ENCODE results near the gene FHAD1. TPM values are rescaled to one million over a fixed set of nuclear protein-coding genes. Genes with fewer than 3 reads are reported as not detected.
A peak's percentile ranks its signal among the peaks of the same experiment; 100 is the strongest.

Gene FHAD1
- total and polyA plus RNA-seq, 9 of the 15 experiments (the other 6 are each of a cell fraction or from before 2014, with no cell fraction given), result 0.32 to 2.1 (median 1.5) TPM; not detected in 1

- no peak for TF ChIP-seq ZBTB40 (IDR thresholded peaks at IDR 0.05)
- no peak for TF ChIP-seq ZBTB40 (CRISPR knock-in tag; IDR thresholded peaks at IDR 0.05)
- no peak for TF ChIP-seq SP2 (IDR thresholded peaks at IDR 0.05; ENCODE audit: extremely low read depth, low read depth, low read length, poor library complexity, severe bottlenecking)
- no peak for TF ChIP-seq BRCA1 (IDR thresholded peaks at IDR 0.05)
- no peak for TF ChIP-seq BRCA1 (CRISPR knock-in tag; IDR thresholded peaks at IDR 0.05)
- TF ChIP-seq NEUROD1 (IDR thresholded peaks at IDR 0.05; ENCODE audit: borderline replicate concordance, low read depth, low read length, partially characterized antibody), result peak; percentile 55
- TF ChIP-seq SPI1 (IDR thresholded peaks at IDR 0.05; ENCODE audit: borderline replicate concordance, low read depth, low read length), result peak; percentile 61; the same call in 1 of the 2 replicates
- TF ChIP-seq PML (IDR thresholded peaks at IDR 0.05; ENCODE audit: low read length), result no peak; the same call in 1 of the 2 replicates
- no peak for TF ChIP-seq ZNF354B (CRISPR knock-in tag; IDR thresholded peaks at IDR 0.05)
- TF ChIP-seq FOSL1 (tag; conservative IDR thresholded peaks at IDR 0.05), result peak; percentile 89
- peak; percentile 24 for TF ChIP-seq CBFA2T3 (IDR thresholded peaks at IDR 0.05)
- peak; percentile 43 for TF ChIP-seq ZNF239 (CRISPR knock-in tag; IDR thresholded peaks at IDR 0.05)
- TF ChIP-seq SMAD4 (CRISPR knock-in tag; conservative IDR thresholded peaks at IDR 0.05), result peak; percentile 69; the same call in 1 of the 2 replicates
- no peak for TF ChIP-seq GATA2 (CRISPR knock-in tag; IDR thresholded peaks at IDR 0.05)
- peak; percentile 4; the same call in 1 of the 2 replicates for TF ChIP-seq TAL1 (IDR thresholded peaks at IDR 0.05)
- peak in 2 of 3 experiments; percentile 38 to 83 for TF ChIP-seq YY1 (IDR thresholded peaks at IDR 0.05; ENCODE audit: borderline replicate concordance in 1 of 3, control insufficient read depth in 1 of 3, extremely low read depth in 1 of 3, insufficient read depth in 3 of 3, insufficient read length in 1 of 3, insufficient replicate concordance in 2 of 3, low read depth in 1 of 3, low read length in 2 of 3)
- TF ChIP-seq CTBP1 (IDR thresholded peaks at IDR 0.05; ENCODE audit: borderline replicate concordance), result peak; percentile 66; the same call in 1 of the 2 replicates
- peak; percentile 83 for TF ChIP-seq GABPA (tag; conservative IDR thresholded peaks at IDR 0.05; ENCODE audit: low read depth)
- TF ChIP-seq L3MBTL2 (IDR thresholded peaks at IDR 0.05), result 0 out of 2 replicates have a peak, but pooled peaks have one; percentile 30
- no peak for TF ChIP-seq SMAD2 (IDR thresholded peaks at IDR 0.05; ENCODE audit: low read depth, low read length)
Observed at GRCh38 chr1:15218287-15219279, 28.4 kb upstream of the FHAD1 start (continued).

All from K562 (cell line).